Measurements from ENCODE around the gene ZNF132.
A peak's percentile ranks its signal among the peaks of the same experiment; 100 is the strongest.
"Not testable (repeated sequence)": the region's sequence is repeated elsewhere in the genome, so short reads cannot be mapped to it uniquely, and the experiment has no call there.

ZNF132 gene

GRCh38 chr19:58474291-58474996 lies 34.5 kb upstream of the ZNF132 start:
- H3K27me3 Mint-ChIP-seq, result no peaks in the 10 kb centered on the region
- H3K4me3 Mint-ChIP-seq, result peak overlapping the region; percentile 88
- no peak for ATAC-seq
- no peaks in the 10 kb centered on the region for H3K9me3 Mint-ChIP-seq
- DNase-seq, result no peak
- H3K27ac Mint-ChIP-seq, result peak overlapping the region; percentile 68
- peaks cover 30% of the 10 kb centered on the region for H3K4me1 Mint-ChIP-seq
- H3K36me3 Mint-ChIP-seq (ENCODE audit: low read depth), result peaks cover 14% of the 10 kb centered on the region

GRCh38 chr19:58473775-58474174 lies 33.8 kb upstream of the ZNF132 start:
- Mint-ChIP-seq H3K9me3 (no peaks in the 10 kb centered on the region), H3K27ac (peak overlapping the region; percentile 68), H3K4me3 (no peak overlapping the region), H3K36me3 (ENCODE audit: low read depth) (peaks cover 18% of the 10 kb centered on the region), H3K27me3 (no peaks in the 10 kb centered on the region), H3K4me1 (peaks cover 34% of the 10 kb centered on the region)
- DNase-seq, result no peak
- ATAC-seq, result no peak

GRCh38 chr19:58471736-58472135 lies 31.8 kb upstream of the ZNF132 start:
- Mint-ChIP-seq H3K27ac (no peak overlapping the region), H3K36me3 (ENCODE audit: low read depth) (peaks cover 18% of the 10 kb centered on the region), H3K27me3 (no peaks in the 10 kb centered on the region), H3K4me1 (peaks cover 41% of the 10 kb centered on the region), H3K9me3 (no peaks in the 10 kb centered on the region), H3K4me3 (no peak overlapping the region)
- no peak for DNase-seq
- no peak for ATAC-seq

- Mint-ChIP-seq H3K36me3 (ENCODE audit: low read depth) (peaks cover 18% of the 10 kb centered on the region), H3K4me1 (peaks cover 40% of the 10 kb centered on the region)
- H3K9me3 Mint-ChIP-seq, DNase-seq, H3K4me3 Mint-ChIP-seq, H3K27ac Mint-ChIP-seq, H3K27me3 Mint-ChIP-seq, ATAC-seq: not testable (repeated sequence)
Measured at GRCh38 chr19:58470837-58471543, 31.0 kb upstream of the ZNF132 start.

- Mint-ChIP-seq H3K27ac (peak overlapping the region; percentile 78), H3K4me3 (peak overlapping the region; percentile 89), H3K4me1 (peaks cover 27% of the 10 kb centered on the region), H3K36me3 (ENCODE audit: low read depth) (peaks cover 18% of the 10 kb centered on the region), H3K27me3 (peaks cover 2% of the 10 kb centered on the region), H3K9me3 (no peaks in the 10 kb centered on the region)
- no peak for DNase-seq
- no peak for ATAC-seq
Measured at GRCh38 chr19:58469241-58470013, 29.5 kb upstream of the ZNF132 start.

- H3K27ac Mint-ChIP-seq, result peak overlapping the region; percentile 78
Measured at GRCh38 chr19:58468216-58468839, 28.4 kb upstream of the ZNF132 start.

GRCh38 chr19:58466760-58467589 lies 27.0 kb upstream of the ZNF132 start, which contains the start of gene ZNF324:
Gene ZNF324 (plus strand): TSS chr19:58467080. CDS start chr19:58469186, 2,106 bp downstream.
- peak within 1 kb of the TSS; percentile 78 for H3K27ac Mint-ChIP-seq
- H3K9me3 Mint-ChIP-seq, result no peaks in the 10 kb centered on the region
- peaks cover 21% of the 10 kb centered on the region for H3K4me1 Mint-ChIP-seq
- H3K36me3 Mint-ChIP-seq (ENCODE audit: low read depth), result peaks cover 13% of the 10 kb centered on the region
- peaks cover 2% of the 10 kb centered on the region for H3K27me3 Mint-ChIP-seq
- DNase-seq, result peak; percentile 99
- peak within 1 kb of the TSS; percentile 89 for H3K4me3 Mint-ChIP-seq
- ATAC-seq, result peak; percentile 89

More at GRCh38 chr19:58468216-58468839, 28.4 kb upstream of the ZNF132 start:
- no peak for DNase-seq
- Mint-ChIP-seq H3K36me3 (ENCODE audit: low read depth) (peaks cover 18% of the 10 kb centered on the region), H3K4me3 (peak overlapping the region; percentile 89), H3K4me1 (peaks cover 21% of the 10 kb centered on the region), H3K27me3 (peaks cover 2% of the 10 kb centered on the region), H3K9me3 (no peaks in the 10 kb centered on the region)
- no peak for ATAC-seq

GRCh38 chr19:58466089-58466759 lies 26.3 kb upstream of the ZNF132 start:
- Mint-ChIP-seq H3K4me1 (peaks cover 21% of the 10 kb centered on the region), H3K27ac (no peak overlapping the region), H3K36me3 (ENCODE audit: low read depth) (peaks cover 13% of the 10 kb centered on the region)

GRCh38 chr19:58460039-58460438 lies 20.1 kb upstream of the ZNF132 start:
- no peaks in the 10 kb centered on the region for H3K4me1 Mint-ChIP-seq
- no peaks in the 10 kb centered on the region for H3K9me3 Mint-ChIP-seq
- ATAC-seq (no peak), DNase-seq (no peak)
- no peak overlapping the region for H3K27ac Mint-ChIP-seq
- no peaks in the 10 kb centered on the region for H3K27me3 Mint-ChIP-seq
- H3K4me3 Mint-ChIP-seq, result no peak overlapping the region
- H3K36me3 Mint-ChIP-seq (ENCODE audit: low read depth), result peaks cover 19% of the 10 kb centered on the region

More at GRCh38 chr19:58466089-58466759, 26.3 kb upstream of the ZNF132 start:
- Mint-ChIP-seq H3K4me3 (peak overlapping the region; percentile 89), H3K9me3 (no peaks in the 10 kb centered on the region), H3K27me3 (peaks cover 2% of the 10 kb centered on the region)
- DNase-seq, result no peak
- ATAC-seq, result no peak

GRCh38 chr19:58456111-58456510 lies 16.2 kb upstream of the ZNF132 start:
- Mint-ChIP-seq H3K4me1 (peaks cover 14% of the 10 kb centered on the region), H3K27me3 (no peaks in the 10 kb centered on the region), H3K27ac (no peak overlapping the region), H3K9me3 (no peaks in the 10 kb centered on the region), H3K36me3 (ENCODE audit: low read depth) (peaks cover 23% of the 10 kb centered on the region), H3K4me3 (no peak overlapping the region)
- no peak for DNase-seq
- no peak for ATAC-seq

- H3K4me3 Mint-ChIP-seq, result no peak overlapping the region
- H3K9me3 Mint-ChIP-seq, result no peaks in the 10 kb centered on the region
- peaks cover 21% of the 10 kb centered on the region for H3K36me3 Mint-ChIP-seq (ENCODE audit: low read depth)
Measured at GRCh38 chr19:58455306-58455705, 15.4 kb upstream of the ZNF132 start.

GRCh38 chr19:58453743-58454142 lies 13.8 kb upstream of the ZNF132 start:
- Mint-ChIP-seq H3K36me3 (ENCODE audit: low read depth) (peaks cover 25% of the 10 kb centered on the region), H3K27ac (no peak overlapping the region), H3K4me3 (no peak overlapping the region), H3K9me3 (peaks cover 6% of the 10 kb centered on the region), H3K27me3 (peaks cover 4% of the 10 kb centered on the region), H3K4me1 (peaks cover 23% of the 10 kb centered on the region)
- no peak for ATAC-seq
- no peak for DNase-seq

More at GRCh38 chr19:58455306-58455705, 15.4 kb upstream of the ZNF132 start:
- peaks cover 21% of the 10 kb centered on the region for H3K4me1 Mint-ChIP-seq
- ATAC-seq (no peak), DNase-seq (no peak)
- peaks cover 4% of the 10 kb centered on the region for H3K27me3 Mint-ChIP-seq
- no peak overlapping the region for H3K27ac Mint-ChIP-seq
